ENCODE measurements around the gene ORC4. TPM values are rescaled to one million over a fixed set of nuclear protein-coding genes. Genes with fewer than 3 reads are reported as not detected.

The ORC4 gene
- total RNA-seq, 1 experiment from 2014 or later: 17.6 TPM

DNA sequence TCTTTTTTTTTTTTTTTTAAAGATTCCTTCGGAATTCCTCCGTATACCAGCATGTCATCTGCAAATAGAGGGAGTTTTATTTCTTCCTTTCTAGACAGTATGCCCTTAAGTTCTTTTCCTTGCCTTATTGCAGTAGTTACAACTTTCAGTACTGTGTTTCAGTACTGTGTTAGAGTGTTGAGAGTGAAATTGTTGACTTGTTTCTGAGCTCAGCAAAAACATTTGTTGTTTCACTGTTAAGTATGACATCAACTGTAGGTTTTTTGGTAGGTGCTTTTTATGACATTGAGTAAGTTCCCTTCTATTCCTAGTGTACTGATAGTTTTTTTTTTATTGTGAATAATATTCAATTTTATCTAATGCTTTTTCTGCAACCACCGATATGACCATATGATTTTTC is 131.9 kb downstream of the ORC4 start:
- no peak for DNase-seq (ENCODE audit: low read depth)
- in situ Hi-C loops (cut with HindIII; ENCODE audit: low pct_unique_long_range_greater_than_20kb, low sequenced_read_pairs): no loop called here

DNA sequence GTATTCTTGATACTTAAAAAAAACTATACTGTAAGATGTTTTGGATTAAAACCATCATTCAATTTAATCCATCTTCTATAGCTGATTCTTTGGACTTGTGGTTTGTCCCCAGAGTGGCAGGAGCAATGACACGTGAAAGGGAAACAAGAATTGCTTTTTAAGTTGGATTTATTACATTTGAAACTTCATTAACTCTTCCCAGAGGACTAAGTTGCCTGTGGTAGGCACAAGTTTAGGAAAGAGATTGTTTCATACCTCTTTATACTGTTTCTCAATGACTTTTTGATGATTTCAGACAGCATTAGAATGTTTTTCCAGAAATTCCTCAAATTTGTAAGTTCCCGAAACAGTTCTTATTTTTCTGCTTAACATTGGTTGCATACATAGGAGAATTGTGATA is 134.4 kb downstream of the ORC4 start:
- DNase-seq (ENCODE audit: low read depth): no peak
- in situ Hi-C loops (cut with HindIII; ENCODE audit: low pct_unique_long_range_greater_than_20kb, low sequenced_read_pairs): no loop called here

DNA sequence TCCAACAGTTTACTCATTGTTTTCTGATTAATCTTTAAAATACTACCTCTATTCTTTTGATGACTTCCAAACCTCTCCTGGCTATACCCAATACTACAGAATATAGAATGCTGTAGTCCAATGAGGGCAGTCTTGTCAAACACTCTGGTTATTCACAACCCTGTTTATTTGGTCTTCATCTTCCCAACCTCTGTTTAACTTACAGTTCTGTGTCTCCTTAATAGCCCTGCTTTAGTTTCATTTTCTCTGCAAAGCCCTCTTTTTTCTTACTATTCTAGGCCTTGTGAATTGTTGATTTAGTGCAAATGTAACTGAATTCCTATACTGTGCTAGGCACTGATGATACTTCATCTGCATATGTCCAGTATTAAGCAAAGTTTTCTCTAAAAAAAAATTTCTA is 135.7 kb downstream of the ORC4 start:
- no peak for DNase-seq (ENCODE audit: low read depth)
- in situ Hi-C loops (cut with HindIII; ENCODE audit: low pct_unique_long_range_greater_than_20kb, low sequenced_read_pairs): no loop called here

DNA sequence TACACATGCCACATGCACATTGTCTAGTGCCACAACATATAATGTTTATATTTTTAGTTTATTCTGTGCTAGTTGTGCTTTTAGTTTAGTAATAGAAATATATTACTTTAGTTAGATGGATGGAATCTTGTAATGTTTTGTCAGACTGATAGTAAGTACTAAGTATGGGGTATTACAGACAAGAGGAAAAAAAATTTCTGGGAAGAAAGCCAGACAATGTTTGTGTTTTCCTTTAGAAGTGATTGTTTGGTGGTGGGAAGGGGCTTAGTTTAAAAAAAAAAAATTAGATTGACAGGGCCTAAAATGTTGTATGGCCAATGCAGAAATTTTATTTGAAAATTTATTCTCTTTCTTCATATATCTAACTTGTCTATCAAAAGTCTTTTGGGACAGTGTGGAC is 137.9 kb downstream of the ORC4 start:
- DNase-seq (ENCODE audit: low read depth): no peak
- in situ Hi-C loops (cut with HindIII; ENCODE audit: low pct_unique_long_range_greater_than_20kb, low sequenced_read_pairs): no loop called here

Other genes starting within 250 kb of the ORC4 start
- gene ACVR2A, start 175.7 kb downstream of the ORC4 start, total RNA-seq (2014; rRNA removed; shearing (Covaris generic); ENCODE audit: low replicate concordance): 1.7 and 3.6 TPM in 2 replicates
- 3.1 and 6.4 TPM in 2 replicates for gene MBD5, start 354 bp upstream of the ORC4 start, total RNA-seq (2014; rRNA removed; shearing (Covaris generic); ENCODE audit: low replicate concordance)